ENCODE measurements around the gene NCF2.

Gene NCF2

DNA sequence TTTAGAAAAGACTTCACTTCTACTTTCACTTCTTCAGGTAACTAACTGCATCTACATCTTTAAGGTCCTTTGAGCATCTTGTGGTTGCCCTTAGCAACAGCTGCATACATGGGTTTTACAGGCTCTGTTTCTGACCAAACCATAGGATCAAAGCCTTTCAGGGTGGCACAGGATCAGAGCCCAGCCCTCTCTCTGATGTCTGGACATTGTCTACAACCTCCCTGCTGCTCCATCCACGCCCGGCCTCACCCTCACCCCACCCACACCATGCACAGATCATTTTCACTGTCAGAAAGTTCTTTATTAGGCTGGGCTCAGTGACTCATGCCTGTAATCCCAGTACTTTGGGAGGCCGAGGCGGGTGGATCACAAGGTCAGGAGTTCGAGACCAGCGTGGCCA lies 5.2 kb downstream of the NCF2 start:
- no peak for DNase-seq (ENCODE audit: low read depth in 2 of 2)
- no peak overlapping the region for H3K4me3 ChIP-seq (replicated peaks in 1 of 2; ENCODE audit: low read depth in 2 of 2, low read length in 2 of 2)
- TF ChIP-seq, protein P1, sequence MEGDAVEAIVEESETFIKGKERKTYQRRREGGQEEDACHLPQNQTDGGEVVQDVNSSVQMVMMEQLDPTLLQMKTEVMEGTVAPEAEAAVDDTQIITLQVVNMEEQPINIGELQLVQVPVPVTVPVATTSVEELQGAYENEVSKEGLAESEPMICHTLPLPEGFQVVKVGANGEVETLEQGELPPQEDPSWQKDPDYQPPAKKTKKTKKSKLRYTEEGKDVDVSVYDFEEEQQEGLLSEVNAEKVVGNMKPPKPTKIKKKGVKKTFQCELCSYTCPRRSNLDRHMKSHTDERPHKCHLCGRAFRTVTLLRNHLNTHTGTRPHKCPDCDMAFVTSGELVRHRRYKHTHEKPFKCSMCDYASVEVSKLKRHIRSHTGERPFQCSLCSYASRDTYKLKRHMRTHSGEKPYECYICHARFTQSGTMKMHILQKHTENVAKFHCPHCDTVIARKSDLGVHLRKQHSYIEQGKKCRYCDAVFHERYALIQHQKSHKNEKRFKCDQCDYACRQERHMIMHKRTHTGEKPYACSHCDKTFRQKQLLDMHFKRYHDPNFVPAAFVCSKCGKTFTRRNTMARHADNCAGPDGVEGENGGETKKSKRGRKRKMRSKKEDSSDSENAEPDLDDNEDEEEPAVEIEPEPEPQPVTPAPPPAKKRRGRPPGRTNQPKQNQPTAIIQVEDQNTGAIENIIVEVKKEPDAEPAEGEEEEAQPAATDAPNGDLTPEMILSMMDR (IDR thresholded peaks at IDR 0.05; ENCODE audit: low read depth, low read length): no peak

DNA sequence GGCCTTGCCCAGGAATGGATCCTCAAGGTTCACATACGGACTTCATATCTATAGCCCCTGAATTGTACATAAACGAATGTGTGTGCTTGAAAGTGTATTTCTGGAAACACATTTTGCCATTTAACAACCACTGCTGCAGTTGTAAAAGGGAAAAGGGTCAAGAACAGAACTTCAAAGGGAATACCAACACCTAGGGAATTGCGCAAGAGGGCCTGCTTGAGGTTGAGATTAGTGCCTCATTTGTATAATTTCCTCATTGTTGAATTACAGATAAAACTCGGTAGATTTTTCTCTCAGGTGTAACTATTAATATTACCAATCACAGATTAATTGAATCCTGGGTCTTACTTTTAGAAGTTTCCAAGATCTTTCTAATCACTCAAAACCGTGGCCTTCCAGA lies 6.1 kb downstream of the NCF2 start:
- no peak overlapping the region for H3K4me3 ChIP-seq (replicated peaks in 1 of 2; ENCODE audit: low read depth in 2 of 2, low read length in 2 of 2)
- TF ChIP-seq, protein P1 (IDR thresholded peaks at IDR 0.05; ENCODE audit: low read depth, low read length): no peak

DNA sequence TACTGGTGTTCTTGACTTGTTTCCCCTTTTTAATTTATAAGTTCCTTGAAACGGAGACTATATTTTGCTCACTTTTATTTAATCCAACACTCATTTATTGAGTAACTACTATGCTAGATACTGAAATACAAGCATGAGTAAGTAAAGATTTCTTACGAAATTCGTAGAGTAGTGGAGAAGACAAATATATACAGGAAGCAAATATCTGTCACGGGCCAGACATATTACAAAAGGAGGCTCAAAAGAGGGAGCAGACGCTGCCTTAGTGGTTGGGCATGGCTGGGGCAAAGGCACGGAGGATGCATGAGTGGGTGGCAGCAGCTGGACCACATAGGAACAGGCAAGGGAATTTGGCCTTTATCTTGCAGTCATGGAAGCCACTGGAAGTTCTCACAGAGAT lies 6.8 kb downstream of the NCF2 start:
- DNase-seq (ENCODE audit: low read depth in 2 of 2): peak; percentile 58 to 71
- H3K4me3 ChIP-seq (replicated peaks in 1 of 2; ENCODE audit: low read depth in 2 of 2, low read length in 2 of 2): no peak overlapping the region
- TF ChIP-seq, protein P1 (IDR thresholded peaks at IDR 0.05; ENCODE audit: low read depth, low read length): no peak

More for the DNA sequence above, 6.1 kb downstream of the NCF2 start:
- no peak for DNase-seq (ENCODE audit: low read depth in 2 of 2)

DNA sequence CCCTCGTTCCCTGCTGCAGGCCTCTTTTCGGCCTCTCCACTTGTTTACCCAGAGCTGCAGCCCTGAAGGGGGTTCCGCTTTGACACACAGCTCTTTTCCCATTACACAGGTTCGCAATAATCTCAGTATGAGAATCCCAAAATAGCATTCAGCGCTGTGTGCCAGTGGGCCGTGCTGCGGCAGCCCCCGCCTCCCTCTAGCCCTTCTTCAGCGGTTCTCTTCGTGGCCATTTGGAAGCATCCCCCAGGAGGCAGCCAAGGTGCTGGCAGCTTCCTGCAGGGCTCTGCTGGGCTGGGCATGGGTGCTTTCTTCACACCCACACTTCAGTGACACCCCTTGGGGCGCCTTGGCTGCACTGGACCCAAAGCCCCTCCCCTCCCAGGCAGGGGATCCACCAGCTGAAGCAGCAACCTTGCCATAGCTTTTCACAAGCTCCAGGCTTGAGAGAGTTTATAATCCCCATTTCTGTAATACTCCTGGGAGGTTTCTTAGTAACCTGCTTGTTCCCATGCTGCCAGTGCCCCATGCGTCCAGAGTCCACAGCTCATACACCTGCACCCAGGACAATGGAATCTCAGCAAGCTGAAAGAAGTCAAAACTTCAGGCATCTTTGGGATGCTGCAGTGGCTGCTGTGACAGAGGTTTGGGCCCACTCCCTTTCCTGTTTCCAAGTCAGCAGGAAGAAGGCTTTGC lies 8.1 kb downstream of the NCF2 start:
- TF ChIP-seq, protein P1 (IDR thresholded peaks at IDR 0.05; ENCODE audit: low read depth, low read length): no peak
- no peak for DNase-seq (ENCODE audit: low read depth in 2 of 2)
- H3K4me3 ChIP-seq (replicated peaks in 1 of 2; ENCODE audit: low read depth in 2 of 2, low read length in 2 of 2): no peak overlapping the region

DNA sequence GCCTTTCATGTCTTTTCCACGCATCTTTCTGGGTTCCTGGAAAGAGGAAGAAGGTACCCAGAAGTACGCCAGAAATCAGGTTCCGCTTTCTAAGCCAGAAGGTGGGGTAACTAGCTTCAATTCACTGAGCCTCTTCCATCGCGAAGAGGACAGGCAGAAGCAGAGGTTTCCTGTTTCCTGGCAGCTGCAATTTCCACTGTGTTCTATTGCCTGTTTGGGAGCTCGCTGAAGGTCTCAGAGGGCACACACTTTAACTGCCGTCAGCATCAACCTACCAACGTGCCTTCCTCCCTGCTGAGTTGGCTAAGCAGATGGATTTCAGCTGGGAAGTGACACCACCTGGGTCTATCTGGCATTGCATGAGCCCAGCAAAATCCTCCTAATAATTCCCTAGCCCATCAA lies 10.0 kb downstream of the NCF2 start:
- TF ChIP-seq, protein P1 (IDR thresholded peaks at IDR 0.05; ENCODE audit: low read depth, low read length): peak; percentile 22
- H3K4me3 ChIP-seq (replicated peaks in 1 of 2; ENCODE audit: low read depth in 2 of 2, low read length in 2 of 2): no peak overlapping the region
- peak in 1 of 2 donors; percentile 23 for DNase-seq (ENCODE audit: low read depth in 2 of 2)

DNA sequence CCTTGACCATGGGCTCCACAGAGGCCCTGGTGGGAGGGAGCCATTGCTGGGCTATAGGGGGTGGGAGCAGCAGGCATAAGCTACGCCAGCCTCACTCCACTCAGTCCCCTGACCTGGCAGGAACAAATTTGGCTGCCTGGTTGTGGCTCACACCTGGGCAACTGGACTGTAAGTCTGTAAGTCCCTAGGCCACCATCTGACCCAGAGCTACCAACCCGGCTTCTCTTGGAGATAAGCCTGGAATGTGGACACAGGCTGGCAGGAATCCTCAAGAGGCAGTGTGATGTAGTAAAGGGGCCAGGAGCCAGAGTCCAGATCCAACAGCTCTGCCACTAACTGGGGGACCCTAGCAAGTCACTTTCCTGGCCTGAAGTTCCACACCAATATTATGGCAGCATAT lies 11.4 kb downstream of the NCF2 start:
- no peak overlapping the region for H3K4me3 ChIP-seq (replicated peaks in 1 of 2; ENCODE audit: low read depth in 2 of 2, low read length in 2 of 2)
- TF ChIP-seq, protein P1 (IDR thresholded peaks at IDR 0.05; ENCODE audit: low read depth, low read length): no peak
- DNase-seq (ENCODE audit: low read depth in 2 of 2): no peak

Measured in cardiac fibroblast (primary cell).